ENCODE measurements around the gene ZNF280B.

DNA sequence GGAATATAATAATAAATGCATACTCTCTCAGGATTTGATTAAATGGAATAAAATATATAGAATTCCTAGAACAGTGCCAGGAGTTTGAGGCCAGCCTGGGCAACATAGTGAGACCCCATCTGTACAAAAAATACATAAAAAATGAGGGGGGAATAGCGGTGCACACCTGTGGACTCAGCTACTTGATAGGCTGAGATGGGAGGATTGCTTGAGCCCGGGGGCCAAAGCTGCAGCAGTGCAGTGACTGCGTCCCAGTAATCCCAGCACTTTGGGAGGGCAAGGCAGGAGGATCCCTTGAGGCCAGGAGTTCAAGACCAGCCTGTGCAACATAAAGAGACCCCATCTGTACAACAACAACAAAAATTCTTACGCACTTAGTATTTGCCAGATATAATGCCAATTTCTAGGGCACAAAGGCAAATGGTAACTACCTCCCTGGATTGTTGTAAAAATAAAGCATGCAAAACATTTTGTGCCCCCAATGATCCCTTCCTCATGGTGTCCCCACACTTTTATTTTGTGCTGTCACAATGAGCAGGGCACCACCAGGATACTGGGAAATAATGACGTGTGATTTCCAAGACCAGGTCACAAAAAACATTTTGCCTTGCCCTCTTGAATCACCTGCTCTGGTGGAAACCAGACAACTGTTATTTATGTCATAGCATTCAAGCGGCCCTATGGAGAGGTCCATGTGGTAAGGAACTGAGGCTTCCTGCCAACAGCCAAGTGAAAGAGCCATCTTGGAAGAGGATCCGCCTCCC is 29.9 kb upstream of the ZNF280B start:
- TF ChIP-seq, protein P1, sequence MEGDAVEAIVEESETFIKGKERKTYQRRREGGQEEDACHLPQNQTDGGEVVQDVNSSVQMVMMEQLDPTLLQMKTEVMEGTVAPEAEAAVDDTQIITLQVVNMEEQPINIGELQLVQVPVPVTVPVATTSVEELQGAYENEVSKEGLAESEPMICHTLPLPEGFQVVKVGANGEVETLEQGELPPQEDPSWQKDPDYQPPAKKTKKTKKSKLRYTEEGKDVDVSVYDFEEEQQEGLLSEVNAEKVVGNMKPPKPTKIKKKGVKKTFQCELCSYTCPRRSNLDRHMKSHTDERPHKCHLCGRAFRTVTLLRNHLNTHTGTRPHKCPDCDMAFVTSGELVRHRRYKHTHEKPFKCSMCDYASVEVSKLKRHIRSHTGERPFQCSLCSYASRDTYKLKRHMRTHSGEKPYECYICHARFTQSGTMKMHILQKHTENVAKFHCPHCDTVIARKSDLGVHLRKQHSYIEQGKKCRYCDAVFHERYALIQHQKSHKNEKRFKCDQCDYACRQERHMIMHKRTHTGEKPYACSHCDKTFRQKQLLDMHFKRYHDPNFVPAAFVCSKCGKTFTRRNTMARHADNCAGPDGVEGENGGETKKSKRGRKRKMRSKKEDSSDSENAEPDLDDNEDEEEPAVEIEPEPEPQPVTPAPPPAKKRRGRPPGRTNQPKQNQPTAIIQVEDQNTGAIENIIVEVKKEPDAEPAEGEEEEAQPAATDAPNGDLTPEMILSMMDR (IDR thresholded peaks at IDR 0.05 in 8 of 11, conservative IDR thresholded peaks at IDR 0.05 in 3 of 11) = no peak
- no peak for TF ChIP-seq POLR2A (IDR thresholded peaks at IDR 0.05)

Measured in spleen (tissue), 7 donors.